ENCODE data around the gene C12orf75.

DNA sequence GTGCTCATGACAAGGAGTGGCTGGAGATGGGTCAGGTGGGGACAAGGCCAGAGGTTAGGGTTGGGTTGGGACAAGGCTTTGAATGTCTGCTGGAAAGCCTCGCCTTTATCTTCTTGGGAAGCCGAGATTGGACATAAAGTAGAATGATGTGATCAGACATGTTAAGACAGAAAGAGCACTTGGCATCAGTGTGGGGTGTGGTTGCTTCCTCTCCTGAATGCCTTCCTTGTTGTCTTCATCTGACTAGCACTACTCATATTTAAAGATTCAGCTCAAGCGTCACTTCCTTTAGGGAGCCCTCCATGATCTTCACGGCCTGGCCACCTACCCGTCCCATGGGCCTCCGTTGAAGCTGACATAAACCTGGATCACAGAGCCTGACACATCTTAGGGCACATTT is 14.8 kb upstream of the C12orf75 start:
- TF ChIP-seq, protein P1, sequence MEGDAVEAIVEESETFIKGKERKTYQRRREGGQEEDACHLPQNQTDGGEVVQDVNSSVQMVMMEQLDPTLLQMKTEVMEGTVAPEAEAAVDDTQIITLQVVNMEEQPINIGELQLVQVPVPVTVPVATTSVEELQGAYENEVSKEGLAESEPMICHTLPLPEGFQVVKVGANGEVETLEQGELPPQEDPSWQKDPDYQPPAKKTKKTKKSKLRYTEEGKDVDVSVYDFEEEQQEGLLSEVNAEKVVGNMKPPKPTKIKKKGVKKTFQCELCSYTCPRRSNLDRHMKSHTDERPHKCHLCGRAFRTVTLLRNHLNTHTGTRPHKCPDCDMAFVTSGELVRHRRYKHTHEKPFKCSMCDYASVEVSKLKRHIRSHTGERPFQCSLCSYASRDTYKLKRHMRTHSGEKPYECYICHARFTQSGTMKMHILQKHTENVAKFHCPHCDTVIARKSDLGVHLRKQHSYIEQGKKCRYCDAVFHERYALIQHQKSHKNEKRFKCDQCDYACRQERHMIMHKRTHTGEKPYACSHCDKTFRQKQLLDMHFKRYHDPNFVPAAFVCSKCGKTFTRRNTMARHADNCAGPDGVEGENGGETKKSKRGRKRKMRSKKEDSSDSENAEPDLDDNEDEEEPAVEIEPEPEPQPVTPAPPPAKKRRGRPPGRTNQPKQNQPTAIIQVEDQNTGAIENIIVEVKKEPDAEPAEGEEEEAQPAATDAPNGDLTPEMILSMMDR (IDR thresholded peaks at IDR 0.05) = no peak
- TF ChIP-seq POLR2A (IDR thresholded peaks at IDR 0.05) = no peak

Data from Peyer's patch (tissue), 4 donors.